Epithelial cell of esophagus (primary cell): ENCODE measurements around the gene CCNO.

ENCODE experiments used
- DNase-seq: peaks from one replicate; pipeline ENCODE4 v3.0.0; 2010; ENCODE audit warnings: low read depth
- H3K4me3 ChIP-seq: 2 replicates; pipeline ENCODE4 v1.5.1; 2011; ENCODE audit warnings: mild to moderate bottlenecking, low read length, control low read depth
- CTCF ChIP-seq: IDR thresholded peaks from 2 replicates; pipeline ENCODE4 v1.5.1; 2011; ENCODE audit warnings: low read depth, mild to moderate bottlenecking, low read length, control low read depth, inconsistent platforms; ENCODE audit not compliant: insufficient read depth; ENCODE audit errors: missing control alignments

CCNO gene

GRCh38 chr5:55232985-55233928 lies at the start of gene CCNO:
Gene CCNO (minus strand): TSS chr5:55233608. CDS start chr5:55233523, 85 bp downstream.
- DNase-seq, result peak; percentile 92
- TF ChIP-seq CTCF, result peak; percentile 25

GRCh38 chr5:55278778-55279177 lies 45.4 kb upstream of the CCNO start:
- peak; percentile 23 for DNase-seq
- TF ChIP-seq CTCF, result no peak
- H3K4me3 ChIP-seq, result no peak overlapping the region

More at GRCh38 chr5:55232985-55233928, at the start of gene CCNO:
- H3K4me3 ChIP-seq, result peak within 1 kb of the TSS; percentile 71

- H3K4me3 ChIP-seq, result no peak overlapping the region
- DNase-seq, result peak; percentile 71
- TF ChIP-seq CTCF, result no peak
Measured at GRCh38 chr5:55276771-55277170, 43.4 kb upstream of the CCNO start.

GRCh38 chr5:55258339-55258738 lies 24.9 kb upstream of the CCNO start:
- no peak overlapping the region for H3K4me3 ChIP-seq
- DNase-seq, result no peak
- no peak for TF ChIP-seq CTCF

GRCh38 chr5:55254802-55255201 lies 21.4 kb upstream of the CCNO start:
- no peak for DNase-seq
- H3K4me3 ChIP-seq, result no peak overlapping the region
- TF ChIP-seq CTCF, result no peak

- no peak for TF ChIP-seq CTCF
- no peak for DNase-seq
- no peak overlapping the region for H3K4me3 ChIP-seq
Measured at GRCh38 chr5:55250064-55250463, 16.7 kb upstream of the CCNO start.
